GM21786 (cell line): ENCODE data around the gene LIN54.
A peak's percentile ranks its signal among the peaks of the same experiment; 100 is the strongest.
"Not testable (repeated sequence)": the region's sequence is repeated elsewhere in the genome, so short reads cannot be mapped to it uniquely, and the experiment has no call there.

Source experiments
- ATAC-seq: cut with Tn5 transposase; IDR thresholded peaks from one replicate; pipeline ENCODE4 v1.9.1; 2021; ENCODE audit not compliant: unreplicated experiment

Gene LIN54

DNA sequence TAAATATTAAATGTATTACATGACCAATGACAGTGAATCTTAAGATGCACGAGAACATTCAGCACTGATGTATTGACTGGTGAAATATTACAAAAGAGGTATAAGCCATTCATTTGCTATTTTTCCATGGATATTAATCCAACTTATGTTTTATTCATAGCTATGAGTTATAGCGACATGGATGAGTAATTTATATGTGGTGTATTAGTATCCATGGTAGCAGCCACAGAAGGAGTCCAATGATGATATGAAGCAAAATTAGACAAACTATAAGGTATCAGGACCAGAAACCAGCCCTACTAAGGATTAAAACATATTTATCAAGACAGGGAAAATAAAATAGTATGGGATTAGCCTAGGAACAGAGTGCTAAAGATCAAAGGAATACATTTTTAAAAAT is 59.4 kb downstream of the LIN54 start:
- ATAC-seq = no peak

DNA sequence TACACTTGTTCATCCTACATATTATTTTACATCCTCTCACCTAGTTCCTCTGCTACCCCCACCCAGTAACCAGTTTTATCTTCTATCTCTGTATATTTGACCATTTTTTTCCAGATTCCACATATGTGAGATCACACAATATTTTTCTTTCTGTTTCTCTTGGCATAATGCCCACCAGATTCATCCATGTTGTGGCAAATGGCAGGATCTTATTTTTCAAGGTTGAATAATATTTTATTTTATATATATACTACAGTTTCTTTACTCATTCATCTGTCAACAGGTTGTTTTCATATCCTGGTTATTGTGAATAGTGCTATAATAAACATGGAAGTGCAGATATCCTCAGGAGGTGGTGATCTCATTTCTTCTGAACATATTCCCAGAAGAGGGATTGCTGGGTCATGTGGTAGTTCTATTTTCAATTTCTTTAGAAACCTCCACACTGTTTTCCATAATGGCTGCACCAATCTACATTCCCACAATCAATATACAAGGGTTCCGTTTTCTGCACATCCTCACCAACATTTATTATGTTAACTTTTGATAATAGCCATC is 61.9 kb downstream of the LIN54 start:
- ATAC-seq = no peak

GRCh38 chr4:82947498-82947897 is 63.1 kb downstream of the LIN54 start:
- no peak for ATAC-seq

GRCh38 chr4:82939414-82939813 is 71.2 kb downstream of the LIN54 start:
- ATAC-seq = no peak

DNA sequence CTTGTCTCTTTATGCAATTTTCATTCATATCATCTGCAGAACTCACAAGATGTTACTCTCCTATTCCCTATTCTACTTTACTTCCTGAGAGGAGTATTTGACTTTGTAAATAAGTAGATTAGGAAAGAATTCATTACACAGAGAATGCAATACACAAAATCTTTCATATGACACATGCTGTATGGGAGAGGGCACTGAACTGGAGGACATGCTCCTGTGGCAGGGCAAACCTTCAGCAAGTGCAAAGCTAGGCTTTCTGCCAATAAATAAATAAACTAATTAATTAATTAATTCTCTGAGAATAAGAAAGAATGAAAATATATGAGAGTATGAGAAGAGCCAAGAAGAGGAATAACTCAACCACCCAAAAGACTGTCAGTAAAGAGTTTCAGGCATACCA is 76.2 kb downstream of the LIN54 start:
- ATAC-seq = no peak

DNA sequence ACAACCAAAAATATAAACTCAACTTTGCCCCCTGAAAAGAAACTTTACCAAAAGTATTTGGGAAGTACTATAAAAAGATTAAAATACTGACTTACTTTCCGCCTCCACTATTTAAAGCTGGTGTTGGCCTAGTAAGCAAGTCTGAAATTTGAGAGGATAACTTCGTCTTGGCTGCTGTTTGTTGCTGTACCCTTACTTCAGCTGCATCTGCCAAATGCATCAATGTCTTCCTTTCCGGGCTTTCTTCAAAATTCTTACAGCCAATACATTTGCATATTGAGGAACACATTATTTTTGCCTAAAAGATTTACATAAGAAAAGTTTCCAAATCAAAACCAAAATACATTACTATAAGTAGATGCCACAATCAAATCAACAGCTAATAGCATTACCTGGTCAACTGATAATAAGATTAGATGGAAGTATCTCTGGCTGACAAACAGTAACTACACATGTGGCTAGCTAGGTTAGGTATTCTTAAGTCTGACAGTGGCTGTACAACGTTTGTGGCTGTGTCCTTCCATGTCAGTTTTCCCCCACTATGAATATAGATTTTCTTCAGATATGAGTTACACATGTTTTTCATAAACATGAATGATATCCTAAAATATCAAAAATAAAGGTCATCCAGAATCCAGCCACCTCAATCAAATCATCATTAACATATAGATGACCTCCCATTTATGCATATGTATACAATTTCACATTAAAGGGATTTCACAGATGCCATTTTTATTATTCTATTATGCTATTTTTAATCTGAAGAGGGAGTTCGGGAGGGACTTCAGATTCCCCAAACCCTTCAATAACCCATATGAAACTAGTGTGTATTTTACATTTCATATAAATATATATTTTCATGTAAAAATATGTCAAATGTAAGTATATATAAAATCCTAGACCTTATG is 79.5 kb downstream of the LIN54 start:
- no peak for ATAC-seq

- ATAC-seq = no peak
Observed at GRCh38 chr4:82921795-82922194, 88.8 kb downstream of the LIN54 start.

GRCh38 chr4:82919386-82919785 is 91.2 kb downstream of the LIN54 start:
- no peak for ATAC-seq

- no peak for ATAC-seq
Observed at GRCh38 chr4:82918091-82918490, 92.5 kb downstream of the LIN54 start.

GRCh38 chr4:82913968-82914367 is 96.7 kb downstream of the LIN54 start:
- not testable (repeated sequence) for ATAC-seq

DNA sequence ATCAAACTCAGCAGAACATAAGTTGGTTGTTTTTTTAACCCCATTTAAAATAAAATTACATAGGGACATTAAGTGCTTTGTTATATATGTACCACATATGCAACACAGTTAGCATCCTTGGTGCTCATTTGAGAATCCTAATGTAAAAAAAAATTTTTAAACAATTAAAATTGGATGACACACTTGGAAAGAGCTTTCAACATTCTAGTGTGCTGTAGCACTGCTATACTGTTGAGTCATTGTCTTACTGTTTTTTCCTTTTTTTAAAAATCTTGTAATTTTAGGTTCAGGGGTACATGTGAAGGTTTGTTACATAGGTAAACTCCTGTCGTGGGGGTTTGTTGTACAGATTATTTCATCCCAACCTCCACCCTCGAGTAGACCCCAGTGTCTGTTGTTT is 97.3 kb downstream of the LIN54 start:
- ATAC-seq = no peak

DNA sequence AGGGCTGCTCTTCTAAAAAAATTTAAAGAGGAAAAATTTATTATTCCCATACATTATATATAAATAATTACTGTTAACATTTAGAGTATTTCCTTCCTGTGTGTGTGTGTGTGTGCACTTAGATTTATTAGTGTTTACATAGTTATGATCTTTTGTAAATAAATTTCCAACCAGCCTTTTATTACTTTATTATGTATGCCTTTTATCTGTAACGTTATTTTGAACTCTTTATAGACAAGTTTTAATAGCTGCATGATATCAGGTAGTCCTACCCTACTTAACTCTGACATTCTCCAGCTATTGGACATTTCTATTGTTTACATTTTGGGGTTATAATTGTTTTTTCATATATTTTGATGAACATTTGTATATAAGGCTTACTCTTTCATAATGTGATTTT is 101.3 kb downstream of the LIN54 start:
- no peak for ATAC-seq

GRCh38 chr4:82906469-82906868 is 104.2 kb downstream of the LIN54 start:
- ATAC-seq = peak; percentile 47

DNA sequence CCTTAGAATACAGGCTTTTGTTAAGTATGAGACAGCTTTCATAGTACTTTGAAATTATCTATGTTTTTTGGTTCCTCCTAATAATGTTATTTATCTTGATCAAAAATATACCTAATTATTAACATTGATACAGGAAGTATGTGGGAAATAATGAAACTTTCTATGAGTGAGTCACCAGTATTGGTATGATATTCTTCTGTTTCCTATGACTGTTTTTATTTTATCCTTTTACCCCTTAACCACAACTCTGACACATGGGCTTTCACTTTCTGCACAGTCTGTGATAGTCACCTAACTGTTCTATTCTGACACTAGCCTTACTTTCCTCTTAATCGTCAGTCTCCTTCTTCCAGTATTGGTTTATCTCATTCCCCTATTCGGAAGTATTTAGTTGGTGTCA is 105.4 kb downstream of the LIN54 start:
- ATAC-seq = peak; percentile 53

DNA sequence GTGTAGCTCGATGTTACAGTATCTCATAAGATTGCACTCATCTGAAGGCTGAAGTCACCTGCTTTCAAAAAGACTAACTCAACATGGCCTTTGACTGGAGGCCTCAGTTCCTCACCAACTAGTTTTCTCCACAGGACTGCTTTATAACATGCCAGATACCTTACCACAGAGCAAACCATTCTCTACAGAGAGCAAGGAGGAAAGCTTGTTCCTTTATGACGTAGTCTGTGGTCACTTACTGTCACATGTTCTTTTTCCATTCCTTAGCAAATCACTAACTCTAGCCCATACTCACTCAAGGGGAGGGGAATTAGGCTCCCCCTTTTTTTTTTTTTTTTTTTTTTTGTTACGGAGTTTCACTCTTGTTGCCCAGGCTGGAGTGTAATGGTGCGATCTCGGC is 106.9 kb downstream of the LIN54 start:
- no peak for ATAC-seq

GRCh38 chr4:82901183-82901718 is 109.4 kb downstream of the LIN54 start:
- no peak for ATAC-seq

- peak; percentile 86 for ATAC-seq
Observed at GRCh38 chr4:82900411-82901182, 110.0 kb downstream of the LIN54 start, which contains the start of gene THAP9. TSS of gene THAP9 (plus strand) at chr4:82900735. CDS start at chr4:82900803, 68 bp downstream.

DNA sequence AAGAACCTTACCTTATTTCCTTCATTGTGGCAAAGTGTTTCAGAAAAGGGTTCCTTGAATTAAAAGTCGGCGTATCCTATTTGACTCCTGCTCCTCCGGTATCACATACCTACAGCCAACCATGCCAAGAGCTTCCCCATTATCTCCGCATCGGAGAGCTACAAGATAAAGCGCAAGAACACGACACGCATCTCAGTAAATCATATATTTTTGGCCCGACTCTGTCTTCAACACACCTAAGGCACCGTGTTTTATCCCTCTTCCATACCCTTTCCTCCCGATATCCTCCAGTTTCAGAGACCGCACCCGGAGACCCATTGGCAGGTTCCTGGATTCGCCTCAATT is 110.6 kb downstream of the LIN54 start:
- ATAC-seq = peak; percentile 0

DNA sequence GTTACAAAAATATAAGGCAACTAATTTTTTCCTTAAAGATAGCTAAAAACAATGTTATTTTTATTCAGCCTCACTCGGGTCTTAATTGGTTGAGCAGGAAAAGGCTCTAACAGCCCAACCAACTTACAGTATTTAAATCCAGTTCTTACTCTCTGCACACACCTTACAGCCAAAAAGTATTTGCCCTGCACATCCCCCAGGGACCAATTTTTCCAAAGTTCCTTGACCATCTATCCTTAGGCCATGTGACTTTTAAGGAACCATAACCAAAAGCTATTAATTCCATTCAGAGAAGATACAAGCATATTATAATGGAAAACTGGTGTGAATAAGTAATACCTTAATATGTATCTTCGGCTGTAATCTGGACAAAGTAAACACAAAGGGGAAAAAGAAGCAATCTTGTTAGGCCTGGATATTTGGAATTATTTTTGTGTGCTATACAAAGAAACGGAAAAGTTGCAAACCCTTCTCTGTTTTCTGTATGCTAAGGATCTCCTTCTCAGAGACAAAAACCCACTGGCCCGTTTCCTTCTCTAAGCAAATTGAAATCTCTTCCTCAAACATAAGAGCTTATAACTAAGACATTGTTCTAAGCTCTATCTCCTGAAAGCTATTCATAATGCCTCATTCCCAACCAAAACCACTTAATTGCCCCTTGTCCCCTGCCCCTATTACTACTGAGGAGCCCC is 111.1 kb downstream of the LIN54 start:
- no peak for ATAC-seq

- no peak for ATAC-seq
Observed at GRCh38 chr4:82898322-82899243, 112.0 kb downstream of the LIN54 start.
